Chondrocyte (in vitro differentiated cells): ENCODE measurements around the gene HRH1. TPM values are rescaled to one million over a fixed set of nuclear protein-coding genes. Genes with fewer than 3 reads are reported as not detected.
A peak's percentile ranks its signal among the peaks of the same experiment; 100 is the strongest.
"Not testable (repeated sequence)": the region's sequence is repeated elsewhere in the genome, so short reads cannot be mapped to it uniquely, and the experiment has no call there.

Experiments used
- DNase-seq: peaks from one replicate; pipeline ENCODE4 v3.0.0; 2021; ENCODE audit warnings: mixed read lengths, low spot score
- H3K27ac Mint-ChIP-seq: one replicate; pipeline ENCODE4 v1.8.0; 2021; ENCODE audit warnings: mild to moderate bottlenecking, moderate library complexity, mixed read lengths; ENCODE audit not compliant: unreplicated experiment
- H3K27me3 Mint-ChIP-seq: 2 replicates; pipeline ENCODE4 v1.8.0; 2021; ENCODE audit warnings: low read depth, mixed read lengths
- H3K36me3 Mint-ChIP-seq: 2 replicates; pipeline ENCODE4 v1.8.0; 2021; ENCODE audit warnings: low read depth, mixed read lengths
- H3K4me1 Mint-ChIP-seq: 2 replicates; pipeline ENCODE4 v1.8.0; 2021; ENCODE audit warnings: low read depth, mild to moderate bottlenecking, mixed read lengths
- H3K4me3 Mint-ChIP-seq: one replicate; pipeline ENCODE4 v1.8.0; 2021; ENCODE audit warnings: mild to moderate bottlenecking, moderate library complexity, mixed read lengths; ENCODE audit not compliant: unreplicated experiment
- H3K9me3 Mint-ChIP-seq: 2 replicates; pipeline ENCODE4 v1.8.0; 2021; ENCODE audit warnings: low read depth, mixed read lengths
- CTCF ChIP-seq: fragments of 200-600 bp; sonication (generic); IDR thresholded peaks from 2 replicates; pipeline ENCODE4 v1.5.0; 2021; ENCODE audit warnings: antibody characterized with exemption, mild to moderate bottlenecking, moderate library complexity
- total RNA-seq: library from RNA; stranded (reverse); gene quantifications from 3 replicates; pipeline ENCODE4 v1.2.1, GENCODE V29; 2021

Gene HRH1
- total RNA-seq, 1 donor from 2014 or later: 30.1 TPM

- DNase-seq: no peak
- Mint-ChIP-seq H3K9me3 (no peaks in the 10 kb centered on the region), H3K27me3 (no peaks in the 10 kb centered on the region), H3K4me1 (peaks cover 30% of the 10 kb centered on the region), H3K36me3 (peaks cover 4% of the 10 kb centered on the region), H3K27ac (no peak overlapping the region), H3K4me3 (no peak overlapping the region)
- no peak for TF ChIP-seq CTCF
Observed at GRCh38 chr3:11248596-11248995, 94.3 kb downstream of the HRH1 start.

- peak overlapping the region; percentile 7 for H3K27ac Mint-ChIP-seq
- no peak for DNase-seq
- H3K9me3 Mint-ChIP-seq: no peaks in the 10 kb centered on the region
- H3K4me3 Mint-ChIP-seq: no peak overlapping the region
- H3K36me3 Mint-ChIP-seq: peaks cover 10% of the 10 kb centered on the region
- H3K27me3 Mint-ChIP-seq: no peaks in the 10 kb centered on the region
- H3K4me1 Mint-ChIP-seq: peaks cover 23% of the 10 kb centered on the region
- no peak for TF ChIP-seq CTCF
Observed at GRCh38 chr3:11250902-11251806, 96.9 kb downstream of the HRH1 start.

GRCh38 chr3:11251807-11252176, 97.5 kb downstream of the HRH1 start:
- no peak overlapping the region for H3K4me3 Mint-ChIP-seq
- TF ChIP-seq CTCF: no peak
- no peaks in the 10 kb centered on the region for H3K27me3 Mint-ChIP-seq
- H3K4me1 Mint-ChIP-seq: peaks cover 23% of the 10 kb centered on the region
- no peaks in the 10 kb centered on the region for H3K9me3 Mint-ChIP-seq
- peaks cover 10% of the 10 kb centered on the region for H3K36me3 Mint-ChIP-seq
- DNase-seq: no peak
- H3K27ac Mint-ChIP-seq: no peak overlapping the region

- peaks cover 16% of the 10 kb centered on the region for H3K36me3 Mint-ChIP-seq
- H3K4me3 Mint-ChIP-seq: no peak overlapping the region
- H3K27ac Mint-ChIP-seq: no peak overlapping the region
- peaks cover 18% of the 10 kb centered on the region for H3K4me1 Mint-ChIP-seq
- no peaks in the 10 kb centered on the region for H3K9me3 Mint-ChIP-seq
- TF ChIP-seq CTCF: no peak
- H3K27me3 Mint-ChIP-seq: no peaks in the 10 kb centered on the region
- no peak for DNase-seq
Observed at GRCh38 chr3:11254876-11255275, 100.6 kb downstream of the HRH1 start.

GRCh38 chr3:11255537-11255936, 101.2 kb downstream of the HRH1 start:
- H3K27ac Mint-ChIP-seq, H3K9me3 Mint-ChIP-seq, H3K27me3 Mint-ChIP-seq, DNase-seq, H3K4me3 Mint-ChIP-seq: not testable (repeated sequence)
- peaks cover 15% of the 10 kb centered on the region for H3K4me1 Mint-ChIP-seq
- H3K36me3 Mint-ChIP-seq: peaks cover 22% of the 10 kb centered on the region

- TF ChIP-seq CTCF: peak; percentile 14
- no peak for DNase-seq
- H3K27ac Mint-ChIP-seq: no peak overlapping the region
- no peak overlapping the region for H3K4me3 Mint-ChIP-seq
- no peaks in the 10 kb centered on the region for H3K9me3 Mint-ChIP-seq
- H3K36me3 Mint-ChIP-seq: peaks cover 28% of the 10 kb centered on the region
- H3K4me1 Mint-ChIP-seq: no peaks in the 10 kb centered on the region
- H3K27me3 Mint-ChIP-seq: no peaks in the 10 kb centered on the region
Observed at GRCh38 chr3:11258958-11259357, 104.7 kb downstream of the HRH1 start.
